Measurements from ENCODE around the gene SPI1. TPM values are rescaled to one million over a fixed set of nuclear protein-coding genes. Genes with fewer than 3 reads are reported as not detected.

Gene SPI1
- not detected for polyA plus RNA-seq (2012; ENCODE audit: insufficient read length, low read depth)

- TF ChIP-seq POLR2AphosphoS5 (IDR thresholded peaks at IDR 0.05; ENCODE audit: low read depth, low read length) = no peak
- no peak for TF ChIP-seq SIN3A (IDR thresholded peaks at IDR 0.05; ENCODE audit: borderline replicate concordance, insufficient read depth, low read length)
- TF ChIP-seq REST (IDR thresholded peaks at IDR 0.05; ENCODE audit: insufficient read depth in 1 of 2, low read depth in 2 of 2, low read length in 2 of 2) = no peak
- no peak for TF ChIP-seq TAF1 (IDR thresholded peaks at IDR 0.05; ENCODE audit: borderline replicate concordance, insufficient read depth, low read length)
- TF ChIP-seq FOXP2 (optimal IDR thresholded peaks at IDR 0.05; ENCODE audit: borderline replicate concordance, extremely low read depth, extremely low read length, insufficient read depth) = no peak
Observed at GRCh38 chr11:47378010-47378835, at the start of gene SPI1. TSS of gene SPI1 (minus strand) at chr11:47378547. CDS start at chr11:47378353, 194 bp downstream.

GRCh38 chr11:47426062-47426956 lies 48.0 kb upstream of the SPI1 start, which contains the start of gene PSMC3:
TSS of gene PSMC3 (minus strand) at chr11:47426439. CDS start at chr11:47426279, 160 bp downstream.
- no peak for TF ChIP-seq FOXP2 (optimal IDR thresholded peaks at IDR 0.05; ENCODE audit: borderline replicate concordance, extremely low read depth, extremely low read length, insufficient read depth)
- peak; percentile 80; the same call in 1 of the 2 replicates for TF ChIP-seq TAF1 (IDR thresholded peaks at IDR 0.05; ENCODE audit: borderline replicate concordance, insufficient read depth, low read length)
- 0 out of 2 replicates have a peak, but pooled peaks have one; percentile 66 for TF ChIP-seq SIN3A (IDR thresholded peaks at IDR 0.05; ENCODE audit: borderline replicate concordance, insufficient read depth, low read length)
- no peak for TF ChIP-seq REST (IDR thresholded peaks at IDR 0.05; ENCODE audit: insufficient read depth in 1 of 2, low read depth in 2 of 2, low read length in 2 of 2)
- TF ChIP-seq POLR2AphosphoS5 (IDR thresholded peaks at IDR 0.05; ENCODE audit: low read depth, low read length) = peak; percentile 45; the same call in 1 of the 2 replicates

- TF ChIP-seq TAF1 (IDR thresholded peaks at IDR 0.05; ENCODE audit: borderline replicate concordance, insufficient read depth, low read length) (no peak), FOXP2 (optimal IDR thresholded peaks at IDR 0.05; ENCODE audit: borderline replicate concordance, extremely low read depth, extremely low read length, insufficient read depth) (no peak), POLR2AphosphoS5 (IDR thresholded peaks at IDR 0.05; ENCODE audit: low read depth, low read length) (no peak), REST (IDR thresholded peaks at IDR 0.05; ENCODE audit: insufficient read depth in 1 of 2, low read depth in 2 of 2, low read length in 2 of 2) (no peak), SIN3A (IDR thresholded peaks at IDR 0.05; ENCODE audit: borderline replicate concordance, insufficient read depth, low read length) (no peak)
Observed at GRCh38 chr11:47425611-47426010, 47.3 kb upstream of the SPI1 start.

GRCh38 chr11:47418454-47419259 lies 40.3 kb upstream of the SPI1 start:
- TF ChIP-seq REST (IDR thresholded peaks at IDR 0.05; ENCODE audit: insufficient read depth in 1 of 2, low read depth in 2 of 2, low read length in 2 of 2) (no peak), SIN3A (IDR thresholded peaks at IDR 0.05; ENCODE audit: borderline replicate concordance, insufficient read depth, low read length) (no peak), FOXP2 (optimal IDR thresholded peaks at IDR 0.05; ENCODE audit: borderline replicate concordance, extremely low read depth, extremely low read length, insufficient read depth) (no peak), POLR2AphosphoS5 (IDR thresholded peaks at IDR 0.05; ENCODE audit: low read depth, low read length) (no peak; the same call in 1 of the 2 replicates), TAF1 (IDR thresholded peaks at IDR 0.05; ENCODE audit: borderline replicate concordance, insufficient read depth, low read length) (no peak)
